COLO829 (cell line): Measurements from ENCODE around the gene ZEB1.
A peak's percentile ranks its signal among the peaks of the same experiment; 100 is the strongest.
"Not testable (repeated sequence)": the region's sequence is repeated elsewhere in the genome, so short reads cannot be mapped to it uniquely, and the experiment has no call there.

Source experiments
- DNase-seq: peaks from one replicate; pipeline ENCODE4 v3.0.0; 2012; ENCODE audit warnings: low spot score

Gene ZEB1

GRCh38 chr10:31426401-31426800, 107.4 kb downstream of the ZEB1 start:
- peak; percentile 13 for DNase-seq

GRCh38 chr10:31427334-31427733, 108.3 kb downstream of the ZEB1 start:
- not testable (repeated sequence) for DNase-seq

GRCh38 chr10:31428499-31428898, 109.5 kb downstream of the ZEB1 start:
- not testable (repeated sequence) for DNase-seq

GRCh38 chr10:31431021-31431420, 112.0 kb downstream of the ZEB1 start:
- DNase-seq, result no peak

GRCh38 chr10:31437959-31438358, 118.9 kb downstream of the ZEB1 start:
- DNase-seq, result no peak

GRCh38 chr10:31451766-31452165, 132.8 kb downstream of the ZEB1 start:
- no peak for DNase-seq

GRCh38 chr10:31456468-31456867, 137.5 kb downstream of the ZEB1 start:
- DNase-seq, result no peak

- no peak for DNase-seq
Observed at GRCh38 chr10:31457858-31458257, 138.8 kb downstream of the ZEB1 start.

GRCh38 chr10:31458974-31459373, 140.0 kb downstream of the ZEB1 start:
- no peak for DNase-seq

GRCh38 chr10:31460242-31460641, 141.2 kb downstream of the ZEB1 start:
- no peak for DNase-seq

GRCh38 chr10:31464552-31464951, 145.5 kb downstream of the ZEB1 start:
- DNase-seq, result no peak

GRCh38 chr10:31466313-31466712, 147.3 kb downstream of the ZEB1 start:
- no peak for DNase-seq

GRCh38 chr10:31467791-31468535, 148.9 kb downstream of the ZEB1 start:
- no peak for DNase-seq

- no peak for DNase-seq
Observed at GRCh38 chr10:31468536-31468859, 149.5 kb downstream of the ZEB1 start.

- DNase-seq, result no peak
Observed at GRCh38 chr10:31475519-31475918, 156.5 kb downstream of the ZEB1 start.

- no peak for DNase-seq
Observed at GRCh38 chr10:31476088-31476487, 157.1 kb downstream of the ZEB1 start.

- no peak for DNase-seq
Observed at GRCh38 chr10:31477584-31477983, 158.6 kb downstream of the ZEB1 start.

GRCh38 chr10:31479752-31480151, 160.7 kb downstream of the ZEB1 start:
- DNase-seq, result no peak

- DNase-seq, result no peak
Observed at GRCh38 chr10:31483546-31483945, 164.5 kb downstream of the ZEB1 start.

GRCh38 chr10:31484431-31485135, 165.6 kb downstream of the ZEB1 start:
- DNase-seq, result no peak

- DNase-seq, result no peak
Observed at GRCh38 chr10:31490858-31491504, 172.0 kb downstream of the ZEB1 start.

GRCh38 chr10:31507427-31507826, 188.4 kb downstream of the ZEB1 start:
- DNase-seq, result no peak

- no peak for DNase-seq
Observed at GRCh38 chr10:31508234-31508633, 189.2 kb downstream of the ZEB1 start.
